NCI-H146 treated with DMSO at 0.1 percent for 48 hours (cell line): ENCODE data around the gene VAT1.
"Not testable (repeated sequence)": the region's sequence is repeated elsewhere in the genome, so short reads cannot be mapped to it uniquely, and the experiment has no call there.

Source experiments
- DNase-seq: peaks from one replicate; lab custom pipeline; 2025; ENCODE audit not compliant: unreplicated experiment; lab: John Stamatoyannopoulos, UW

Gene VAT1

DNA sequence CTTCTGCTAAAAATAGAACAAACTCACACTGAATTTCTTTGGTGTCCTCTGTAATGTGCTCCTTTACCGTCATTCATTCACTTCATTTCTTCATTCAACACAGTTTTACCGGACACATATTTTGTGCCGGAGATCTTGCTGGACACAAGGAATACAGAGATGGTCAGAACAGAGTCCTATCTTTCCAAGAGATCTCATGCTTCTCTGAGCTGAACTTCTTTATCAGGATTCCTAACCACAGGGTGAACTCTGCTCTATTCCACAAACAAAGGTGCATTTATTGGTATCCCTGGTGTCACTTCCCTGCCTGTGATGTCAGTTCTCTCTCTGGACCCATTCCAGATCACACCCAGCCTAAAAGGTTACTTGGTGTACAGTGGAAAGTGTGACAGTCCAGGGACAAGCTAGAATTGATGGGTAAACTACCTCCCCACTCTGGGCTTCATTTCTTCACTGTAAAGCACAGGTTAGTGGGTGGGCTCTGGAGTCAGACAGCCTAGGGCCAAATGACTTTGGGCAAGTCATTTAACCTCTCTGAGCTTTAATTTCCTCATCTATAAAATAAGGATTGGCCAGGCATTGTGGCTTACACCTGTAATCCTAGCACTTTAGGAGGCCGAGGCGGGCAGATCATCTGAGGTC is 11.4 kb downstream of the VAT1 start:
- no peak for DNase-seq

DNA sequence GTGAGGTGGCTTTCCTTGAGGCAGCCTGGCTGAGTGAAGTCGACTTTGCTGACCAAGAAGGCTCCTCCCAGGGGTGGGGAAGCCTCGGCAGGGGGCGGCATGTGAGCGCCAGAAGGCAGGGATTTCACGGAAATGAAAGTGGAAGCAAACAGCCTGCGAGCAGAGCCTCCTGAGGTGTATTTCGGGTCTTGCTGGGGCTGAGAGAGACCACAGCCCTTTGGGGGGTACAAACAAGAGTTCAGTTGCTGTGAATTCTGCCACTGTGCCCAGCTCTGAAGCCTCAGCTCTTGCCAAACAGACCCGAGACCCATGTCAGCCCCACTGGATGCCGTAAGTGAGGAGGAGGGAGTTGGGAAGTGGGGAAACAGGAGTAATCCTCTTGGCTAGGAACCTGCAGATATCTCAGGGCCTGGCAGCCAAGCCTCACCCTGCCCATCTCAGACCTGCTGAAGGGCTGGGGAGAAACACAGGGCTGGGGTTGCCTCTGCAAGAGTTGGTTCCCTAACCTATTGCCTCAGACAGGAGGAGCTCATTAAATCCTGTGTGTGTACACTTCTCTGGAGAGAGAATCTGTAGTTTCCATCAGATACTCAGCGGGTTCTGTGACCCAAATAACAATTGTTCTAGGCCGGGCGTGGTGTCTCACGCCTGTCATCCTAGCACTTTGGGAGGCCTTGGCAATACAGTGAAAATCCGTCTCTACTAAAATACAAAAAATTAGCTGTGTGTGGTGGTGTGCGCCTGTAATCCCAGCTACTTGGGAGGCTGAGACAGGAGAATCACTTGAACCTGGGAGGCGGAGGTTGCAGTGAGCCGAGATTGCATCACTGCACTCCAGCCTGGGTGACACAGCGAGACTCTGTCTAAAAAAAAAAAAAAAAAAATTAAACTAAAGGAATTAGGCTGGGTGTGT is 15.3 kb downstream of the VAT1 start, which contains the start of gene IFI35:
Gene IFI35, plus strand, starts transcription at position 146 of the 913 bp plus-strand sequence. Its CDS starts 164 bp downstream, at position 310.
- peak; percentile 33 for DNase-seq

DNA sequence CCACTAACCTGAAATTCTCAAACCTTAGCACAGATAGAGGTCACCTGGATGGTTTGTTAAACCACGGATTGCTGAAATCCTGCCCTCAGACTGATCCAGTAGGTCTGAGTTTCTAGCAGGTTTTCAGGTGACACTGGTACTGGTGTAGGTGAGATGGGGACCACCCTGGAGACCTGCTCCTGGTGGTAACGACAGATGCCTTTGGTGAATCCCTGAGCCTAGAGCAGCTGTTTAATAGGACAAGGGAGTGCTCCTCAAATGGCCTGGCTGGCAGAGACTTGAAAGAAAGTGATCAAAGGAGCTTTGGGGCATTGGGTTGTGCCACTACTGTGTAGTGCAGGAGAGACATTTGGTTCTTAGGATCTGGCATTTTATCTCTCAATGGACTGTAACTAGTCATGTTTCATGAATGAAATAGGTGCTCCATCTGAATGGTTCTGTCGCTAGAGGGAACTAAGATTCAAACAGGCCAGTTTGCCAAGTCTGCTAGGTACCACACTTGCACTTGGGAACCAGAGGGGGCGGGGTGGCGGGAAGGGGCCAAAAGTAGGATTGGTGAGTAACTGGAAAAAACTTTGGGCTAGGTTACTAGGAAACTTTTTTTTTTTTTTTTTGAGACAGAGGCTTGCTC is 18.5 kb downstream of the VAT1 start:
- DNase-seq = no peak

DNA sequence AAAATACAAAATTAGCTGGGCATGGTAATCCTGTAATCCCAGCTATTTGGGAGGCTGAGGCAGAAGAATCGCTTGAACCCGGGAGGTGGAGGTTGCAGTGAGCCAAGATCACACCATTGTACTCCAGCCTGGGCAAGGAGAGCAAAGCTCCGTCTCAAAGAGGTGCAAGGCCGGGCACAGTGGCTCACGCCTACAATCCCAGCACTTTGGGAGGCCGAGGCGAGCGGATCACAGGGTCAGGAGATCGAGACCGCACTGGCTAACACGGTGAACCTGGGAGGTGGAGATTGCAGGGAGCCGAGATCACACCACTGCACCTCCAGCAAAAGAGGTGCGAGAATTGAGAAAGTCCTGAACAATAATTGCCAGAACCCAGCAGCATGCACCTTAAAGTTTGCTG is 21.3 kb downstream of the VAT1 start:
- DNase-seq = not testable (repeated sequence)

DNA sequence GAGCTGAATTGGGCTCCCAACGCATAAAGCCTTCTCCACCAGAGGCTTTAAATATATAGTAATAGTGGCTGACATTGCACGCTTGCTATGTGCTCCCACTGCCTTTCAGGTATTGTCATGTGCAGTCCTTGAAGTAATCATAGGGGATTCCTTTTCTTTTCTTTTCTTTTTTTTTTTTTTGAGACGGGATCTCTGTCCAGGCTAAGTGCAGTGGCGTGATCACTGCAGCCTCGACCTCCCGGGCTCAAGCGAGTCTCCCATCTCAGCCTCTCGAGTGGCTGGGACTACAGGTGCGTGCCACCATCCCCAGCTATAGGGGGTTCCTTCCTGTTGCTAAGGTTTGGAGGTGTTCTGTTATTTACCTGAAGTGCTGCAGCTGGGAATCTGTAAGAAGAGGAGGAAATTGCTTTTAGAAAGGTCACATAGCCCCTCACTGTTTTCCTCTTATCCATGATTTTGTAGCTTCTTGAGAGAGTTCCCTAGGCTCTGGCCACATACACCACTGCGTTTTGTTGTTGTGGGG is 23.1 kb downstream of the VAT1 start:
- DNase-seq = no peak

DNA sequence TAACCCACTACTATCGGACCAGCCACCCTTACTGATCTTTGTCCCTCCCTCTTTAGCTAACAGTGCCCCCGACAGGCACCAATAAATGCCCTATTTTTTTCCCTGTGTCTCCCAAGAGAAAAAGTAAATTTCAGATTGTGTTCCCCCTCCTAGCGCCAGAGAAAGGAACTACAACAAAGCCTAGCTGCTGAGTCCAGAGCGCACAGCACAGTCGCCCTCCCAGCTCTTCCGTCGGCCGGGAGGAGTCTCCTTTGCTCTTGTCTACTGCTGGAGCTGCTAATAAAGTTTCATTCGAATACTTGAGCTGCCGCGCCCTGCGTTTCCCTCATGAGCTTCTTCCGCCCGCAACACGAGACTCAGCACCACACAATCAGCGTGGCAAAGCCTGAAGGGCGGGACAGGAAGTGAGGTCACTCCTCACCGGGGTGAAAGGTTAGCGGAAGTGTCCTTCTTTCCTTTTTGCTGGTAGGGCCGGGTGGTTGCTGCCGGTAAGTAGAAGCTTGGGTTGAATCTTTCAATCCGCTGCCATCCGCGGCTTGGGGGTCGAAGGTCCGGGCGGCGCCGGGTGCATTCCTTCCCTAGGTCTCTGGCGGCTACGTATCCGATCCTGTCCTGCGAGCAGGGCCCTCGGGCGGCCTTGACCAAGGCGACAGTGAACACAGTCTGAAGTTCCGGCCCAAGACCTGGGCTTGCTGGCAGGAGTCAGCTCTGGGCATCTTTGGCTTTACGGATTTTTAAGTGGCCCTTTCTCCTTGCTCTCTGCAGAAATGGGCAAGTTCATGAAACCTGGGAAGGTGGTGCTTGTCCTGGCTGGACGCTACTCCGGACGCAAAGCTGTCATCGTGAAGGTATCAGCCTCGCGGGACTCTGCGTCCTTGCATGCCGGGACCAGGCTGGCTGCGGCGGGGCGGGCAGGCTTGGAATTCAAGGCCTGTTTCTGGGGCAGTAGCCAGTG is 23.9 kb downstream of the VAT1 start, which contains the start of gene RPL27:
Gene RPL27, plus strand, starts transcription at position 436 of the 955 bp plus-strand sequence. Its CDS starts 332 bp downstream, at position 768.
- peak; percentile 98 for DNase-seq

DNA sequence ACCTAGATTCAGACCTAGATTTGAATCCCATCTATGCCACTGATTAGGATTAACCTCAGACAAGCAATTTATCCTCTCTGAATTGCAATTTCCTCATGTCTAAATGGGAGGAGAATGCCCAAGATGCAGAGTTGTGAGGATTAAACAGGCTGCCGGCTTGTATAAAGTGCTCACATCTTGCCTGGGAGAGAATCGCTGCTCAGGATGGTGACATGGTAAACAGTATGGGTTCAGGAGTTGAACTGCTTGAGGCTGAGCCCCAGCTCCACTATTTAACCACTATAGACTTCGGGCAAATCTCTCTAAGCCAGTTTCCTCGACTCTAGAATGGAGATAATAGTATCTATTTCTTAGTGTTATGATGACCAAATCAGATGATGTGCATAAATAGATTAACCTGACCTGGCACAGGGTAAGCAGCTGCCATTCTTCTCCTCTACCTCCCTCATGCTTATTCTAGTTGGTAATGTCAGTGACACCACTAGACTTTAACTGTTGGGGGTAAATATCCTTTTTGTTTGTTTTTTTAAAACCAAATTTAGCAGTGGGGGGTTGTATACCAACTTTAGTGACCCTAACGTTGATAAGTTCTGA is 24.7 kb downstream of the VAT1 start:
- DNase-seq = no peak

DNA sequence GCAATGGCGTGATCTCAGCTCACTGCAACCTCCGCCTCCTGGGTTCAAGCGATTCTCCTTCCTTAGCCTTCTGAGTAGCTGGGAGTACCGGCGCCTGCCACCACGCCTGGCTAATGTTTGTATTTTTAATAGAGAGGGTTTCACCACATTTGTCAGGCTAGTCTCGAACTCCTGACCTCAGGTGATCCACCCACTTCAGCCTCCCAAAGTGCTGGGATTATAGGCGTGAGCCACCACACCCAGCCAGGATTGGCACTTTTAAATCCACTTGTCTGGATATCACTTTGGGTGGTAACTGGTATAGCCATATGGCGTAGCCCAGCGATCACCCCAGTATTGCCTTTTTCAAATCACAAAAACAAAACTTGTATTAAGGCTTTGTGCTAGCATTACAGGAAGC is 28.3 kb downstream of the VAT1 start:
- DNase-seq = not testable (repeated sequence)

DNA sequence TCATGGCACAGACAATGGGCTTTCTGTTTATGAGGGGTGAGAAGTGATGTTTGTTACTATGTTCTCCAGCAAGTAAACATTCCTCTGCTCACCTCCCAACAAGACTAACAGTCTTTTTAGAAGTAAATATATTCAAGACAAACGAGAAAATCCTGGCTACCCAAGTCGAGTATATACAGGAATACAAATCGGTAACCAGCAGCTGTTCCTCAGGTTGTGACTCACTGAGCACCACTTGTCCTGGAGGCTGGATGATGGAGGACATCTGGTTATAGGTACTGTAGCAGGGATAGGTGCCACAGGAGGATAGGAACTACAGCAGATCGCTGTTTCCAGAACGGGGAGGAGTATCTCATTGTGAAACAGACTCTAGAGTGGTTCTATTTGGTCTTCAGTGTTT is 29.3 kb downstream of the VAT1 start:
- DNase-seq = no peak

DNA sequence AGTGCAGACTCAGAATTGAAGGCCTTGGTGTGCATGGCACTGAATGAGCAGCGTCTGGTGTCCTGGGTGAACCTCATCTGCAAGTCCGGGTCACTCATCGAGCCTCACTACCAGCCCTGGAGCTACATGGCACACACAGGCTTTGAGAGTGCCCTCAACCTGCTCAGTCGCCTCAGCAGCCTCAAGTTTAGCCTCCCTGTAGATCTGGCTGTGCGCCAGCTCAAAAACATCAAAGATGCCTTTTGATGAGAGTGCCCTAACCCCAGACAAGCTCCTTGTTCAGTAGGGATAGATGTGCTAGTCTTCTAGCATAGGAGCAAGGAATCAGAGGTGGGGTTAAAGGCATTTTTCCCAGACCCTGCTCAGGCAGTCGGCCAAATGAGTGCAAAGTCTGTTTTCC is 30.7 kb downstream of the VAT1 start:
- no peak for DNase-seq

DNA sequence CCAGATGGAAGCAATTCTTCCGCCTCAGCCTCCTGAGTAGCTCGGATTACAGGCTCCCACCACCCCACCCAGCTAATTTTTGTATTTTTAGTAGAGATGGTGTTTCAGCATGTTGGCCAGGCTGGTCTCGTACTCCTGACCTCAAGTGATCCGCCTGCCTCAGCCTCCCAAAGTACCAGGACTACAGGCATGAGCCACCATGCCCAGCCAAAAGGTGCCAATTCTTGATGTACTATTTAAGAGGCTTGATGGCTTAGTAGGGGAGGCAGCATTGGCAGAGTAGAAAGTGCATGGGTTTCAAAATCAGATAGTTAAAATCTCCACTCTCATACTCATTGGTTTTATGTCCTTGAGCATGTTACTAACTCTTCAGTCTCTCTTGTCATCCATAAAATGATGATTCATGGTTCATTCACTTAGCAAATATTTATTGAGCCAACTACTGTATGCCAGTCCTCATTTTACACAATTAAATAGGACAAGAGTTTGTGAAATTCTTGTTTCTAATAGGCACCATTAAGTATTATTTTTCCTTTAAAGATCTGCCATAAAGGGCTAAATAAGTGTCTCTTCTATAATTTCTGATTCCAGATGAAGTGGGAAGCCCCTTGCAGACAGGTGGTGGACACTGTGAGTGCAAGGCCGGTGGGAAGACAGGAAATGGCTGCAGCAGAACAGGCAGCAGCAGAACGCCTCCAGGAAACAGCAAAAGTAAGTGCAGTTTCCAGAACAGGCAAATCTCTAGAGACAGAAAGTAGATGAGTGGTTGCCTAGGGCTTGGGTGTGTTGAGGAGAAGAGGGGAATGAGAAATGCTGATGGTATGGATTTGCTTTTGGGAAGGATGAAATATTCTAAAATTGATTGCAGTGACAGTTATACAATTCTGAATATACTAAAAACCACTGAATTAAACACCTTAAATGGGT is 32.2 kb downstream of the VAT1 start:
- no peak for DNase-seq

DNA sequence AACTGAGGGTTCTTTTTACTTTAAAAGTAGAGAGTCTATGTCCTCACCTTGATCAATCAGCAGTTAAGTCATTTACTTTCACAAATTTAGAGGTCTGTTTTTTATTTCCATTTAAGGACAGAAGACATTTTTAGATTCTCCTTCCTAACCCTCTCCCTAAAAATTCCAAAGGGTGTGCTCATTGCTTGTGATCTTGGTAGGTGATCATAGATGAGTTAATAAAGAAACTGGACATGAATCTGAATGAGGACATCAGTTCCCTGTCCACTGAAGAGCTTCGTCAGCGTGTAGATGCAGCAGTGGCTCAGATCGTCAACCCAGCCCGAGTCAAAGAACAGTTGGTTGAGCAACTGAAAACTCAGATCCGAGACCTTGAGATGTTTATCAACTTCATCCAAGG is 33.0 kb downstream of the VAT1 start:
- no peak for DNase-seq

DNA sequence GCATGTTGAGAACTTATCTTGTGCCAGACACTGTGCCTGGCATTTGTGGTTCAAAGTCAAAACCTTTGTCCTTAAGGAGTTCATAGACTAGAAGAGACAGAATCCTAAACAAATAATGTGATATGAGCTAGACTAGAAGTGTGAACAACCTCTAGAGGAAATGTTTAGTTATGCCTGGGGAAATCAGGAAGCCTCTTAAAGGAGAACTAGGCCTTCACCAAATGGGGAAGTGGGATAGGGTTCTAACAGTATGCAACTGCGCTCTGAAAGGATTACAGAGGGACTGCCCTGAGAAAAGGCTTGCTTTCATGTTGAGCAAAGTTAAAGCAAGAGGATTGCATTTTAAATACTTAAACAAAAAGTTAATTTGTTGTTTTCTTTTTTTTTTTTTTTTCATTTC is 37.0 kb downstream of the VAT1 start:
- no peak for DNase-seq

DNA sequence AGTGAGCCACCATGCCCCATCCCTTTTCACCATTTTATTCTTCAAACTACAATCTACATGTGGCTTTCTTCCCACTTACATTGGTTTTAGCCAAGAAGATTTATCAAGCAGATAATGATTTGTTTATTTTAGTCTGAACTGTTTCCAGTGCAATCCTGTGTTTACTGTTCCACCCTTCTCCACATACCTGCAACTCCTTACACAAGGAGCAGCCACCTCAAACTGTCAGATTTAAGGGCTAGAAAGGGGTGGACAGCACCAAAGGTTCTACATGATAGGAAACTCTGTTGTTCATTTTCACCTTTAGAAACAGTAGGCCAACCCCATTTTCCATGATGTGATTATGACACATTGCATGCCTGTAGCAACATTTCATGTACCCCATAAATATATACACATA is 39.9 kb downstream of the VAT1 start:
- no peak for DNase-seq

DNA sequence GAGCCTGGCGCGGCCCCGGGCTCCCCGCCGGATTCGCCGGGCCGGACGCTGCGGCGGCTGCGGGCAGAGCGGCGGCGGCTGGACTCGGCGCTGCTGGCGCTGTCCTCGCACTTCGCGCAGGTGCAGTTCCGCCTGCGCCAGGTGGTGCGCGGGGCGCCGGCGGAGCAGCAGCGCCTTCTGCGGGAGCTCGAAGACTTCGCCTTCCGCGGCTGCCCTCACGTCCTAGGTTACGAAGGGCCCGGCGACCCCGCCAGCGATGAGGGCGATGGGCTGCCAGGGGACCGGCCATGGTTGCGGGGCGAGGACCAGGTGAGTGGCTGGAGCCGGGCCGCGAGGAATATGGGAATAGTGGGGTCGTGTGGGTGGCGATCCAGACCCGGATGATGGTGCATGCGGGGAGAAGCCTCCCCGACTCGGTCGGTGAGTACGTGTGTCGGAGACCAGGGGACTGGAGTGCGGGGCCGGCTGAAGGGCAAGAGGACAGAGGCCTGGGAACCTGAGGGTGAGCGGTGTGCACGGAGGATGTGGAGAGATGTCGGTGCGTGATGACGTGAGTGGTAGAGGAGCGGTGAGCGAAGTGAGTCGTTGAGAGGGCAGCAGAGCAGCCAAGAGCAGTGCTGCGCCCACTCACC is 41.3 kb downstream of the VAT1 start:
- peak; percentile 40 for DNase-seq

DNA sequence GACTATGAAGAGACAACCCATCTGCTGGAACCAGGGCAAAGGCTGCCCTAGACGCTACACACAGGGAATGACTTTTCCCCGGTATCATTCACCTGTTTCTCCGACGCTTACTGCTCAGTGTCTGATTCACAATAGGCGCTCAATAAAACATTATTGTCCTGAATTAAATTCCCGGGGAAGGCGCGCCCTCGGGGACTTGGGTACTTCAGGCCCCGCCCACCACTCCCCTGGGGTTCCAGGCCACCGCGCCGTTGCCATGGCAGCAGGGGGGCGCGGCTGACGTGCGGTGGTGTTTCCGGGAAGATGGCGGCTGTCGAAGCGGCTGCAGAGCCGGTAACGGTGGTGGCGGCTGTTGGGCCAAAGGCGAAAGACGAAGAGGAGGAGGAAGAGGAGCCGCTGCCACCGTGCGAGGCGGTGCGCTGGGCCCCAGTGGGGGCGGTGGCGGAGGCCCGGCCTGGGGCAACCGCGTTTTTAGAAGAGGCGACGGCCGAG is 41.9 kb downstream of the VAT1 start, which contains the start of gene RUNDC1:
Gene RUNDC1, plus strand, starts transcription at position 292 of the 492 bp plus-strand sequence. Its CDS starts 12 bp downstream, at position 304.
- peak; percentile 78 for DNase-seq

DNA sequence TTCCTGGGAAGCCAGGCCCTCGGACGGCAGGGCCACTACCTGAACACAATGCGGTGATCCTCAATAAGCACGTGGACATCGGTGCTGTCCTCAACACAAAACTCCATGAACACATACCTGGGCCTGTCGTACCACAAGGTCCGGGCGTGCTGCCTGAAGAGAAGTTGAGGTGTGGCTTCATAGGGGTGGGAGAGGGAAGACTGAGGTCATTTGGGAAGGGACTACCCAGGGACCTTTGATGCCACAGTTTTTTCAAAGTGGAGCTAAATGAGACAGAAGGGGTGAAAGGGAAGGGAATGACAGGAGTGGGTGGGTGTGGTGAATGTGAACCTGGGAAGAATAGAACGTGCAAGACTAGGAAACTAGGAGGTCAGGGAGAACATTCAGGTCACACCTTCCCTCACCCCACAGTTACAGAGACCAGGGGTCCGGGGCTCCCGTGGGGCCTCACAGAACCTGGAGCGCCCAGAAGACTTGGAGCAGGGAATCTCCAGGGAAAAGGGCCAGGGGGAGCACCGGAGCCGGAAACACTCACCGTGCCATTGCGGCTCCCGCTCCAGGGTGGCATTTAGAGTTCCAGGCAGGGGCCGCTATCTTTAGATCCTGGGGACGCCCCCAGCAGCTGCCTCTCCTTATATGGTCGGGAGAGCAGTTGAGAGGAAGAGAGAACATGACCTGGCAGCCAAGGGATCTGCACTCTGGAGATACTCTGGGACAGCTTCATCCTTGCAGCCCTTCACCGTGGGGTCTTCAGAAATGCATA is 42.5 kb downstream of the VAT1 start, which contains the start of gene PTGES3L:
Gene PTGES3L, minus strand, starts transcription at position 570 of the 763 bp plus-strand sequence. Its CDS starts 27 bp downstream, at position 543.
- peak; percentile 78 for DNase-seq
